H9 (cell line): ENCODE measurements around the gene KDM2A. TPM values are rescaled to one million over a fixed set of nuclear protein-coding genes. Genes with fewer than 3 reads are reported as not detected.
"Not testable (repeated sequence)": the region's sequence is repeated elsewhere in the genome, so short reads cannot be mapped to it uniquely, and the experiment has no call there.

Source experiments
- DNase-seq: peaks from one replicate; pipeline ENCODE4 v3.0.0-alpha.2; 2017
- H2AFZ ChIP-seq: one replicate; pipeline ENCODE4 v1.6.1; 2013; ENCODE audit warnings: mild to moderate bottlenecking, low read length, control low read depth, moderate library complexity
- H2AK5ac ChIP-seq: 2 replicates; pipeline ENCODE4 v1.6.1; 2013; ENCODE audit warnings: low read length, control low read depth, mixed read lengths; ENCODE audit not compliant: insufficient read length
- H2BK120ac ChIP-seq: one replicate; pipeline ENCODE4 v1.6.1; 2013; ENCODE audit warnings: low read depth, mild to moderate bottlenecking, low read length, control low read depth, inconsistent platforms; ENCODE audit not compliant: poor library complexity, severe bottlenecking
- H2BK12ac ChIP-seq: 2 replicates; pipeline ENCODE4 v1.6.1; 2013; ENCODE audit warnings: low read length, control low read depth, mixed read lengths, low read depth; ENCODE audit not compliant: insufficient read length
- H2BK15ac ChIP-seq: 2 replicates; pipeline ENCODE4 v1.6.1; 2013; ENCODE audit warnings: low read depth, low read length, control low read depth
- H2BK20ac ChIP-seq: one replicate; pipeline ENCODE4 v1.6.1; 2013; ENCODE audit warnings: low read depth, mild to moderate bottlenecking, low read length, control low read depth, inconsistent platforms; ENCODE audit not compliant: poor library complexity, severe bottlenecking
- H2BK5ac ChIP-seq: 2 replicates; pipeline ENCODE4 v1.6.1; 2013; ENCODE audit warnings: low read length, control low read depth, mixed read lengths; ENCODE audit not compliant: insufficient read length
- H3K14ac ChIP-seq: 2 replicates; pipeline ENCODE4 v1.6.1; 2013; ENCODE audit warnings: low read length, control low read depth; ENCODE audit not compliant: insufficient read depth
- H3K18ac ChIP-seq: 2 replicates; pipeline ENCODE4 v1.6.1; 2013; ENCODE audit warnings: low read depth, mild to moderate bottlenecking, mixed read lengths, low read length, control low read depth; ENCODE audit not compliant: insufficient read length
- H3K23ac ChIP-seq: 2 replicates; pipeline ENCODE4 v1.6.1; 2013; ENCODE audit warnings: low read length, control low read depth, mixed read lengths, low read depth; ENCODE audit not compliant: insufficient read length
- H3K23me2 ChIP-seq: 2 replicates; pipeline ENCODE4 v1.6.1; 2013; ENCODE audit warnings: low read depth, mild to moderate bottlenecking, mixed read lengths, low read length, control low read depth; ENCODE audit not compliant: insufficient read length, poor library complexity, severe bottlenecking
- H3K27ac ChIP-seq: 2 replicates; pipeline ENCODE4 v1.5.1; 2013; ENCODE audit warnings: low read length, control low read depth, mixed read lengths, low read depth; ENCODE audit not compliant: insufficient read length
- H3K27me3 ChIP-seq: 2 replicates; pipeline ENCODE4 v1.6.1; 2013; ENCODE audit warnings: low read length, control low read depth, inconsistent platforms; ENCODE audit not compliant: insufficient read depth
- H3K4ac ChIP-seq: 2 replicates; pipeline ENCODE4 v1.6.1; 2013; ENCODE audit warnings: low read depth, mild to moderate bottlenecking, control low read depth, inconsistent platforms, low read length, moderate library complexity
- H3K4me1 ChIP-seq: 2 replicates; pipeline ENCODE4 v1.6.1; 2013; ENCODE audit warnings: low read length, control low read depth, inconsistent platforms; ENCODE audit not compliant: insufficient read depth
- H3K4me2 ChIP-seq: 2 replicates; pipeline ENCODE4 v1.6.1; 2013; ENCODE audit warnings: low read length, control low read depth, mixed read lengths; ENCODE audit not compliant: insufficient read length, insufficient read depth
- H3K56ac ChIP-seq: 2 replicates; pipeline ENCODE4 v1.6.1; 2013; ENCODE audit warnings: low read depth, mild to moderate bottlenecking, mixed read lengths, low read length, control low read depth; ENCODE audit not compliant: insufficient read length
- H3K79me1 ChIP-seq: 2 replicates; pipeline ENCODE4 v1.6.1; 2013; ENCODE audit warnings: low read depth, mild to moderate bottlenecking, moderate library complexity, low read length, control low read depth, inconsistent platforms; ENCODE audit not compliant: insufficient read depth, poor library complexity, severe bottlenecking
- H3K79me2 ChIP-seq: 2 replicates; pipeline ENCODE4 v1.6.1; 2013; ENCODE audit warnings: low read length, control low read depth, inconsistent platforms; ENCODE audit not compliant: insufficient read depth
- H3K9ac ChIP-seq: 2 replicates; pipeline ENCODE4 v1.6.1; 2013; ENCODE audit warnings: low read length, control low read depth, mixed read lengths; ENCODE audit not compliant: insufficient read length; ENCODE audit errors: extremely low read depth
- H3K9me3 ChIP-seq: one replicate; pipeline ENCODE4 v1.6.1; 2013; ENCODE audit warnings: low read depth, low read length, inconsistent platforms; ENCODE audit not compliant: control insufficient read depth
- H3T11ph ChIP-seq: one replicate; pipeline ENCODE4 v1.6.1; 2013; ENCODE audit warnings: mild to moderate bottlenecking, low read length, control low read depth, inconsistent platforms
- H4K20me1 ChIP-seq: one replicate; pipeline ENCODE4 v1.6.1; 2013; ENCODE audit not compliant: control insufficient read depth, insufficient read length, insufficient read depth
- H4K5ac ChIP-seq: 2 replicates; pipeline ENCODE4 v1.6.1; 2013; ENCODE audit warnings: low read depth, mild to moderate bottlenecking, mixed read lengths, low read length, control low read depth; ENCODE audit not compliant: insufficient read length
- H4K8ac ChIP-seq: replicated peaks from 2 replicates; pipeline ENCODE4 v1.6.1; 2013; ENCODE audit warnings: low read length, control low read depth, mixed read lengths, low read depth; ENCODE audit not compliant: insufficient read length
- H4K91ac ChIP-seq: 2 replicates; pipeline ENCODE4 v1.6.1; 2013; ENCODE audit warnings: low read depth, mild to moderate bottlenecking, moderate library complexity, mixed read lengths, low read length, control low read depth; ENCODE audit not compliant: insufficient read length
- H3K27ac Mint-ChIP-seq, 3 experiments: 2 replicates in 2 of 3; 3 replicates in 1 of 3; pipeline ENCODE4 v1.8.0; 2020 to 2021; ENCODE audit warnings: mixed read lengths in 3 of 3, mild to moderate bottlenecking in 1 of 3, moderate library complexity in 1 of 3
- H3K27me3 Mint-ChIP-seq: 2 replicates; pipeline ENCODE4 v1.8.0; 2021; ENCODE audit warnings: low read depth, mild to moderate bottlenecking, moderate library complexity, mixed read lengths
- H3K36me3 Mint-ChIP-seq, 3 experiments: 2 replicates in 2 of 3; 3 replicates in 1 of 3; pipeline ENCODE4 v1.8.0; 2020 to 2021; ENCODE audit warnings: low read depth in 3 of 3, mixed read lengths in 3 of 3; ENCODE audit not compliant: insufficient read depth in 1 of 3
- H3K4me1 Mint-ChIP-seq, 2 experiments: 2 replicates each; pipeline ENCODE4 v1.8.0; 2020; ENCODE audit warnings: mixed read lengths in 2 of 2
- H3K4me3 Mint-ChIP-seq, 2 experiments: 2 replicates in 1 of 2; 3 replicates in 1 of 2; pipeline ENCODE4 v1.8.0; 2020 to 2021; ENCODE audit warnings: mild to moderate bottlenecking in 2 of 2, mixed read lengths in 2 of 2, moderate library complexity in 1 of 2
- H3K9me3 Mint-ChIP-seq, 2 experiments: 2 replicates in 1 of 2; 3 replicates in 1 of 2; pipeline ENCODE4 v1.8.0; 2020; ENCODE audit warnings: mild to moderate bottlenecking in 2 of 2, mixed read lengths in 2 of 2, moderate library complexity in 1 of 2
- CTCF ChIP-seq: fragments of 200-600 bp; sonication (generic); conservative IDR thresholded peaks from 3 replicates; pipeline ENCODE4 v1.8.0; 2021; ENCODE audit warnings: antibody characterized with exemption, mild to moderate bottlenecking
- WGBS: extraction: QIAGEN DNeasy Blood & Tissue Kit; methylation state at CpG from one replicate; pipeline ENCODE4 v1.1.7; 2013; ENCODE audit warnings: missing lambda C conversion rate, low lambda C conversion rate, mixed read lengths; ENCODE audit not compliant: insufficient read length; ENCODE audit errors: extremely low coverage; 5-methylcytosine and 5-hydroxymethylcytosine counted together
- total RNA-seq: library from RNA; stranded (reverse); gene quantifications from 2 replicates; pipeline ENCODE4 v1.2.1, GENCODE V29; 2021

Gene KDM2A
- total RNA-seq, 1 experiment from 2014 or later = 85.9 TPM

GRCh38 chr11:67197606-67198005 lies 78.5 kb downstream of the KDM2A start:
- H2BK20ac ChIP-seq = no peak overlapping the region
- H3K14ac ChIP-seq = no peak overlapping the region
- no peaks in the 10 kb centered on the region for H4K20me1 ChIP-seq
- no peak overlapping the region for H3K27ac ChIP-seq
- no peaks in the 10 kb centered on the region for H3K79me2 ChIP-seq
- no peak overlapping the region for H3K56ac ChIP-seq
- no peak for TF ChIP-seq CTCF
- no peak overlapping the region for H4K5ac ChIP-seq
- no peaks in the 10 kb centered on the region for H3K27me3 ChIP-seq
- H2BK12ac ChIP-seq = no peak overlapping the region
- no CpG with 5 or more reads among the region's 1 CpG for whole genome bisulfite sequencing
- DNase-seq = no peak
- H3K9me3 ChIP-seq = no peaks in the 10 kb centered on the region
- no peak overlapping the region for H3K23ac ChIP-seq
- peak overlapping the region in 1 of 2 experiments; percentile 12; a peak in 1 of 5 replicates for H3K4me3 Mint-ChIP-seq
- no peaks in the 10 kb centered on the region for H3K9me3 Mint-ChIP-seq
- no peaks in the 10 kb centered on the region for H3K79me1 ChIP-seq
- no peaks in the 10 kb centered on the region for H3K23me2 ChIP-seq
- no peak overlapping the region for H2BK15ac ChIP-seq
- no peak overlapping the region for H2BK120ac ChIP-seq
- no peak overlapping the region for H3K9ac ChIP-seq
- no peak overlapping the region for H3K18ac ChIP-seq
- H3K27me3 Mint-ChIP-seq = no peaks in the 10 kb centered on the region
- peaks cover 2% of the 10 kb centered on the region; the same call in 1 of the 2 replicates for H3K4me1 ChIP-seq
- peaks cover 19 to 23% of the 10 kb centered on the region in 2 experiments for H3K4me1 Mint-ChIP-seq
- no peak overlapping the region for H2AFZ ChIP-seq
- H3K27ac Mint-ChIP-seq = peak overlapping the region; percentile 18 to 85 (median 81); a peak in 6 of 7 replicates
- H3K4me2 ChIP-seq = no peak overlapping the region
- H2AK5ac ChIP-seq = no peak overlapping the region
- H4K8ac ChIP-seq = no peak overlapping the region
- H4K91ac ChIP-seq = no peak overlapping the region
- H3T11ph ChIP-seq = no peak overlapping the region
- H3K36me3 Mint-ChIP-seq = peaks cover 11 to 46% (median 39%) of the 10 kb centered on the region in 3 experiments; a peak in 6 of 7 replicates
- H2BK5ac ChIP-seq = no peak overlapping the region
- no peak overlapping the region for H3K4ac ChIP-seq

GRCh38 chr11:67198781-67199180 lies 79.7 kb downstream of the KDM2A start:
- H3T11ph ChIP-seq, H2BK15ac ChIP-seq, H3K4ac ChIP-seq, H3K27ac ChIP-seq, H2AFZ ChIP-seq, H3K23ac ChIP-seq, H3K4me3 Mint-ChIP-seq, H3K56ac ChIP-seq, H4K91ac ChIP-seq, H4K20me1 ChIP-seq, H2BK12ac ChIP-seq, DNase-seq, H3K9me3 Mint-ChIP-seq, H2BK20ac ChIP-seq, H2AK5ac ChIP-seq, H2BK5ac ChIP-seq, H3K9ac ChIP-seq, H3K4me1 ChIP-seq, H4K8ac ChIP-seq, H3K23me2 ChIP-seq, H3K14ac ChIP-seq, H3K27me3 ChIP-seq, H3K9me3 ChIP-seq, H3K79me1 ChIP-seq, H2BK120ac ChIP-seq, H4K5ac ChIP-seq, H3K4me2 ChIP-seq, H3K79me2 ChIP-seq, H3K27me3 Mint-ChIP-seq, H3K18ac ChIP-seq: not testable (repeated sequence)
- Mint-ChIP-seq H3K4me1 (peaks cover 19 to 23% of the 10 kb centered on the region in 2 experiments), H3K36me3 (peaks cover 13 to 45% (median 43%) of the 10 kb centered on the region in 3 experiments; a peak in 6 of 7 replicates), H3K27ac (0 out of 7 replicates have a peak overlapping the region, but pooled peaks of 1 of the 3 experiments have one; percentile 64)
- no CpG with 5 or more reads among the region's 3 CpGs for WGBS
